WI38 (cell line): ENCODE measurements around the gene MTA2.
A peak's percentile ranks its signal among the peaks of the same experiment; 100 is the strongest.
"Not testable (repeated sequence)": the region's sequence is repeated elsewhere in the genome, so short reads cannot be mapped to it uniquely, and the experiment has no call there.

Experiments
- H3K4me3 ChIP-seq: 2 replicates; pipeline ENCODE4 v1.5.1; 2011; ENCODE audit warnings: low read depth, mild to moderate bottlenecking, control low read depth, low read length
- CTCF ChIP-seq: IDR thresholded peaks from 2 replicates; pipeline ENCODE4 v1.5.1; 2012; ENCODE audit warnings: low read depth, mild to moderate bottlenecking, control low read depth, low read length

MTA2 gene

GRCh38 chr11:62552485-62553079 lies 49.1 kb downstream of the MTA2 start:
- no peak for TF ChIP-seq CTCF
- peak overlapping the region; percentile 55 for H3K4me3 ChIP-seq

GRCh38 chr11:62550478-62550877 lies 51.2 kb downstream of the MTA2 start:
- H3K4me3 ChIP-seq = not testable (repeated sequence)

GRCh38 chr11:62548545-62549335 lies 52.9 kb downstream of the MTA2 start:
- H3K4me3 ChIP-seq = no peak overlapping the region
- TF ChIP-seq CTCF = no peak

GRCh38 chr11:62547691-62548281 lies 53.9 kb downstream of the MTA2 start:
- no peak for TF ChIP-seq CTCF
- H3K4me3 ChIP-seq = peak overlapping the region; percentile 99

GRCh38 chr11:62546929-62547625 lies 54.6 kb downstream of the MTA2 start:
- peak overlapping the region; percentile 99 for H3K4me3 ChIP-seq
- TF ChIP-seq CTCF = no peak

- TF ChIP-seq CTCF = no peak
- peak within 1 kb of the TSS; percentile 99 for H3K4me3 ChIP-seq
Observed at GRCh38 chr11:62546244-62546928, 55.3 kb downstream of the MTA2 start, which contains the start of gene AHNAK. Gene AHNAK, minus strand, starts transcription at chr11:62546806. Its CDS starts 10,708 bp downstream, at chr11:62536098.

GRCh38 chr11:62545437-62546243 lies 56.0 kb downstream of the MTA2 start:
- TF ChIP-seq CTCF = no peak
- peak overlapping the region; percentile 99 for H3K4me3 ChIP-seq
